Measurements from ENCODE around the gene CAMSAP2.
"Not testable (repeated sequence)": the region's sequence is repeated elsewhere in the genome, so short reads cannot be mapped to it uniquely, and the experiment has no call there.

CAMSAP2 gene

DNA sequence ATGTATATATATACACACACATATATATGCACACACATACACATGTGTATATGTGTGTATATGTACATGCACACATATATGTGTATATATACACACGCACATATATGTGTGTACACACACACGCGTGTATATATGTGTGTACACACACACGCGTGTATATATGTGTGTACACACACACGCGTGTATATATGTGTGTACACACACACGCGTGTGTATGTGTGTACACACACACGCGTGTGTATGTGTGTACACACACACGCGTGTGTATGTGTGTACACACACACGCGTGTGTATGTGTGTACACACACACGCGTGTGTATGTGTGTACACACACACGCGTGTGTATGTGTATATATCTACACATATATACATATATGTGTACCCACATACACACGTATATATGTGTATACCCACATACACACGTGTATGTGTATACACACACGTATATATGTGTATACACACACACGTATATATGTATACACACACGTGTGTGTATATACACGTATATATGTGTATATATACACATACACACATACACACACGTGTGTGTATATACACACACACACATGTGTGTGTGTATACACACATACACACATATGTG is 78.0 kb downstream of the CAMSAP2 start:
- H3K36me3 ChIP-seq (ENCODE audit: control insufficient read depth in 1 of 2, insufficient read depth in 2 of 2, low read length in 2 of 2); H3K27ac ChIP-seq (ENCODE audit: low read length); H3K4me1 ChIP-seq (ENCODE audit: control insufficient read depth in 1 of 2, insufficient read depth in 2 of 2, low read length in 2 of 2); H3K27me3 ChIP-seq (ENCODE audit: low read depth, low read length); H3K9me3 ChIP-seq (ENCODE audit: control insufficient read depth in 1 of 2, low read length in 2 of 2); H3K4me3 ChIP-seq (ENCODE audit: low read depth in 1 of 2, low read length in 2 of 2): not testable (repeated sequence)

DNA sequence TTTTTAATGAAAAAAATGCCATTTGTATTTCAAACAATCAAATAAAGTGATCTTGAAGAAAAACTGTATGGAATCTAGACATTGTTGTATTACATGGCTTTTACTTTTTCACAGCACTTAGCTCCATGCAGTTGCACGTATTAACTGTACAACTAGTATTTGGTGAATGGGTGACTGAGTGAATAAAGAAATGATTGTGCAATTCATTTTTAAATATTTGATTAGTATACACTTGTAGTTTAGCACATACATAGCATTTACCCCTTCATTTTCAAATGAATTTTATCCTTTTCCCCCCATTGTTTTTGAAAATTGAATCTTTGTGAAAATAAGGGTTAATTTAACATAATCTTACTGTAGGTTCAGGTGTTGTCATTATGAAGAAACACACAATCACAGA is 79.6 kb downstream of the CAMSAP2 start:
- H3K9me3 ChIP-seq (ENCODE audit: control insufficient read depth in 1 of 2, low read length in 2 of 2) = no peaks in the 10 kb centered on the region
- no peaks in the 10 kb centered on the region for H3K27me3 ChIP-seq (ENCODE audit: low read depth, low read length)
- H3K27ac ChIP-seq (ENCODE audit: low read length) = no peak overlapping the region
- no peaks in the 10 kb centered on the region for H3K4me1 ChIP-seq (ENCODE audit: control insufficient read depth in 1 of 2, insufficient read depth in 2 of 2, low read length in 2 of 2)
- no peak overlapping the region for H3K4me3 ChIP-seq (ENCODE audit: low read depth in 1 of 2, low read length in 2 of 2)
- H3K36me3 ChIP-seq (ENCODE audit: control insufficient read depth in 1 of 2, insufficient read depth in 2 of 2, low read length in 2 of 2) = no peaks in the 10 kb centered on the region

DNA sequence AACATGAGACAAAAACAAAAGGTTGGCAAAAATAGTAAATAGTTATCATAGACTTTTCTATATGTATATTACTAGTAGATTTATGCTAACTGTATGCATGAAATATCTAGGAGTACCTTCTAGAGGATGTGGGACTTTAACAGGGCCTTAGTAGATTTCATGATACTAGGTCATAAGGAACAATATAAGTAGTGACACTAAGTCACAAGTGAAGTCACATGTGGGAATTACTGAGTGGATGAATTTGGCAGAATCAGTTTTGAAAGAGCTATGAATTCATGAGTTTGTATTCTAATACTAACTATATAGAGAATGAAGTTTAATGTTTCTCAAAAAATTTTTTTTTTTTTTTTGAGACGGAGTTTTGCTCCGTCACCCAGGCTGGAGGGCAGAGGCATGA is 81.0 kb downstream of the CAMSAP2 start:
- no peaks in the 10 kb centered on the region for H3K4me1 ChIP-seq (ENCODE audit: control insufficient read depth in 1 of 2, insufficient read depth in 2 of 2, low read length in 2 of 2)
- no peak overlapping the region for H3K27ac ChIP-seq (ENCODE audit: low read length)
- H3K4me3 ChIP-seq (ENCODE audit: low read depth in 1 of 2, low read length in 2 of 2) = no peak overlapping the region
- no peaks in the 10 kb centered on the region for H3K27me3 ChIP-seq (ENCODE audit: low read depth, low read length)
- H3K9me3 ChIP-seq (ENCODE audit: control insufficient read depth in 1 of 2, low read length in 2 of 2) = no peaks in the 10 kb centered on the region
- H3K36me3 ChIP-seq (ENCODE audit: control insufficient read depth in 1 of 2, insufficient read depth in 2 of 2, low read length in 2 of 2) = no peaks in the 10 kb centered on the region

DNA sequence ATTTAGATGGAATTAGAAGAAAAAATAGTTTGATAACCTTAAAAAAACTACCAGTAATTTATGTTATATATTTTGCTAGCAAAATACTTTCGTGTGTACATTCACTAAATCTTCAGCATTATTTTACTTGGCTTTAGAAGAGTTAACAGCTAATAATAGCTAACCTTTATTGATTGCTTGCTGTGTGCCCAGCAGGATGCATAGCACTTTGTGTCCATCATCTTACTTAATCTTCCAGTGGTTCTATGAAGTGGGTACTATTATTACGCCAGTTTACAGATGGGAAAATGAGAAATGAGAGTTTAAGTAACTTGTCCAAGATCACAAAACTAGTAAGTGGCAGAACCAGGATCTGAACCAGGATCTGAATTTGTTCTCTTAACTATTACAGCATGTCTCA is 92.4 kb downstream of the CAMSAP2 start:
- H3K9me3 ChIP-seq (ENCODE audit: control insufficient read depth in 1 of 2, low read length in 2 of 2) = no peaks in the 10 kb centered on the region
- H3K4me1 ChIP-seq (ENCODE audit: control insufficient read depth in 1 of 2, insufficient read depth in 2 of 2, low read length in 2 of 2) = no peaks in the 10 kb centered on the region
- no peak overlapping the region for H3K4me3 ChIP-seq (ENCODE audit: low read depth in 1 of 2, low read length in 2 of 2)
- H3K27ac ChIP-seq (ENCODE audit: low read length) = no peak overlapping the region
- no peaks in the 10 kb centered on the region for H3K27me3 ChIP-seq (ENCODE audit: low read depth, low read length)
- H3K36me3 ChIP-seq (ENCODE audit: control insufficient read depth in 1 of 2, insufficient read depth in 2 of 2, low read length in 2 of 2) = peaks cover 0 to 1% of the 10 kb centered on the region in 2 donors

DNA sequence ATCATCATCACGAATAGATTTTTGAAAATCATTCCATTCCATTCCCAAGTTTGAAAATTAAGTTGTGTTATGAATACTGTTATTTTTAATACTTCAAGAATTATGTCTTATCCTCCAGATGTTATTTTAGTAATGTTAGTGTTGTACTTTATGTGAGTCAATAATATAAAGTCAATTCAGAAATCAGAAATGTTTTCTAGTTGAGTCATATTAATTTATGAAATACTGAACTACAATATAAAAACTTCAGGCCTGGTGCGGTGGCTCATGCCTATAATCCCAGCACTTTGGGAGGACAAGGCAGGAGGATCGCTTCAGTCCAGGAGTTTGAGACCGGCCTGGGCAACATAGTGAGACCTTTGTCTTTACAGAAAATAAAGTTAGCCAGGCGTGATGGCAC is 95.7 kb downstream of the CAMSAP2 start:
- Histone ChIP-seq H3K36me3 (ENCODE audit: control insufficient read depth in 1 of 2, insufficient read depth in 2 of 2, low read length in 2 of 2) (peaks cover 0 to 10% of the 10 kb centered on the region in 2 donors), H3K27ac (ENCODE audit: low read length) (no peak overlapping the region), H3K4me1 (ENCODE audit: control insufficient read depth in 1 of 2, insufficient read depth in 2 of 2, low read length in 2 of 2) (no peaks in the 10 kb centered on the region), H3K9me3 (ENCODE audit: control insufficient read depth in 1 of 2, low read length in 2 of 2) (peaks cover 0 to 6% of the 10 kb centered on the region in 2 donors), H3K4me3 (ENCODE audit: low read depth in 1 of 2, low read length in 2 of 2) (no peak overlapping the region), H3K27me3 (ENCODE audit: low read depth, low read length) (no peaks in the 10 kb centered on the region)

DNA sequence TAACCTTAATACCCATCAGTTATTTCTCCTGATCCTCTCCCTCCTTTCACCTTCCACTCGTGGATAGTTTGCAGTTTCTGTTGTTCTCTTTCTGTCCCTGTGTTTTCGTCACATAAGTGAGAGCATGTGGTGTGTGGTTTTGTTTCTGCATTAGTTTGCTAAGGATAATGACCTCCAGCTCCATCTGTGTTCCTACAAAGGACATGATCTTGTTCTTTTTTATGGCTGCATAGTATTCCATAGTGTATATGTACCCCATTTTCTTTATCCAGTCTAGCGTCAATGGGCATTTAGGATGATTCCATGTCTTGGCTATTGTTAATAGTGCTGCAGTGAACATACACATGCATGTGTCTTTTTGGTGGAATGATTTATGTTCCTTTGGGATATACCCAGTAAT is 97.5 kb downstream of the CAMSAP2 start:
- peaks cover 0 to 10% of the 10 kb centered on the region in 2 donors for H3K36me3 ChIP-seq (ENCODE audit: control insufficient read depth in 1 of 2, insufficient read depth in 2 of 2, low read length in 2 of 2)
- no peaks in the 10 kb centered on the region for H3K4me1 ChIP-seq (ENCODE audit: control insufficient read depth in 1 of 2, insufficient read depth in 2 of 2, low read length in 2 of 2)
- H3K27me3 ChIP-seq (ENCODE audit: low read depth, low read length) = no peaks in the 10 kb centered on the region
- H3K9me3 ChIP-seq (ENCODE audit: control insufficient read depth in 1 of 2, low read length in 2 of 2) = peaks cover 0 to 6% of the 10 kb centered on the region in 2 donors
- H3K4me3 ChIP-seq (ENCODE audit: low read depth in 1 of 2, low read length in 2 of 2) = no peak overlapping the region
- no peak overlapping the region for H3K27ac ChIP-seq (ENCODE audit: low read length)

DNA sequence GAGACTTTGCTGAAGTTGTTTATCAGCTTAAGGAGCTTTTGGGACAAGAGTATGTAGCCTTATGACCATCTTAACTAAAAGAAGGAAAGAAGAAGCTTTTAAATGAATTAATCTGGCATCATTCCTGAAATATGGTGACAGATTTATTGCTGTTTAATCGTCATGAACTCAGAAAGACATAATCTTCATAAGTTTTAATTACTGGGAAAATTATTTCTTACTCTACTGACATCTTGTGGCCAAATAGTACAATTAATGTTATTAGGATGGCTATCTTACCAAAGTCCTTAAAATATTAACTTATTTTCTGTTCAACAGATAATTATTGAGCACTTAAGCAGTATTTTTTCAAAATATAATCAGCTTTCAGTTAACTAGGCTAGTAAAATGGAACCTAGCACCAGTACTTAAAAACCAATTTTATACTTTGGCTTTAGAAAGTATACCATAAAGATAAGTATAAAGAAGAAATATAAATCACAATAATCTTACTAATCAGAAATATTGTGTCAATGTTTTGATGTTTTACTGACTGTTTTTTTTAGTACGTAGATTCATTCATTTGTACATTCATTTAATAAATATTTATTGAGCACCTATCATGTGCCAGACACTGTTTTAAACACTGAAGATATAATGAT is 99.4 kb downstream of the CAMSAP2 start:
- Histone ChIP-seq H3K36me3 (ENCODE audit: control insufficient read depth in 1 of 2, insufficient read depth in 2 of 2, low read length in 2 of 2) (peaks cover 0 to 10% of the 10 kb centered on the region in 2 donors), H3K9me3 (ENCODE audit: control insufficient read depth in 1 of 2, low read length in 2 of 2) (peaks cover 0 to 6% of the 10 kb centered on the region in 2 donors), H3K27me3 (ENCODE audit: low read depth, low read length) (no peaks in the 10 kb centered on the region), H3K27ac (ENCODE audit: low read length) (no peak overlapping the region), H3K4me1 (ENCODE audit: control insufficient read depth in 1 of 2, insufficient read depth in 2 of 2, low read length in 2 of 2) (no peaks in the 10 kb centered on the region), H3K4me3 (ENCODE audit: low read depth in 1 of 2, low read length in 2 of 2) (no peak overlapping the region)

DNA sequence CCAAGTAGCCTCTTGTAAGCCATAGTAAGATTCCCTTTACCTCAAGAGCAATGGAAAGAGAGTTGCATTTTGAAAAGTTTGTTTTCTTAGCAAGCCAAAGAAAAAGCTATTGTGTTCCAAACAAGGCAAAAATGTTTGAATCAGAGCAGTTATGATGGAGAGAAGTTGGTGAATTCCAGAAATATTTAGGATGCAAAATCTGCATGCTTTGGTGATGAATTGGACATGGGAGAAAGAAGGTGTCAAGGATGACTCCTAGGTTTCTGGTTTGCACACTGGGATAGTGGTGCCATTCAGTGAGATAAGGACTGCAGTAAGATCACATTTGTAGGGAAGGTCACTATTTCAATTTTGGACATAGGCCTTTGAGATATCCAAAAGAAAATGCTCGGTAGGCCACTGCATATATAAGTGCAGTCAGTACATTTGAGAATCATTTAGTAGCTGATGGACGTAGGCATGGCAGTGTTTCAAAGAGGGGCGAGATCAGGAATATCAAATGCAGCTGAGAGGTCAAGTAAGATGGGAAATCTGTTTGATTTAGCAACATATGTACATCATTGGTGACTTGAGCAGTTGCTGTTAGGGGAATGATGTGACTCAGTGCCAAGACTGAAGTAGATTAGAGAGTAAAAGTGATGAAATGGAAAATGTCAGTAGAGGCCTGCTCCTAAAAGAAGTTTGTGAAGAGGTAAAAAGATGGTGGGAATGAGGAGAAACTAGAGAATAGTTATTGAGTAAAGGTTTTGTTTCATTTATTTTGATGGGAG is 100.2 kb downstream of the CAMSAP2 start:
- peaks cover 0 to 6% of the 10 kb centered on the region in 2 donors for H3K9me3 ChIP-seq (ENCODE audit: control insufficient read depth in 1 of 2, low read length in 2 of 2)
- H3K36me3 ChIP-seq (ENCODE audit: control insufficient read depth in 1 of 2, insufficient read depth in 2 of 2, low read length in 2 of 2) = peaks cover 0 to 10% of the 10 kb centered on the region in 2 donors
- no peaks in the 10 kb centered on the region for H3K27me3 ChIP-seq (ENCODE audit: low read depth, low read length)
- no peaks in the 10 kb centered on the region for H3K4me1 ChIP-seq (ENCODE audit: control insufficient read depth in 1 of 2, insufficient read depth in 2 of 2, low read length in 2 of 2)
- H3K27ac ChIP-seq (ENCODE audit: low read length) = no peak overlapping the region
- H3K4me3 ChIP-seq (ENCODE audit: low read depth in 1 of 2, low read length in 2 of 2) = no peak overlapping the region

DNA sequence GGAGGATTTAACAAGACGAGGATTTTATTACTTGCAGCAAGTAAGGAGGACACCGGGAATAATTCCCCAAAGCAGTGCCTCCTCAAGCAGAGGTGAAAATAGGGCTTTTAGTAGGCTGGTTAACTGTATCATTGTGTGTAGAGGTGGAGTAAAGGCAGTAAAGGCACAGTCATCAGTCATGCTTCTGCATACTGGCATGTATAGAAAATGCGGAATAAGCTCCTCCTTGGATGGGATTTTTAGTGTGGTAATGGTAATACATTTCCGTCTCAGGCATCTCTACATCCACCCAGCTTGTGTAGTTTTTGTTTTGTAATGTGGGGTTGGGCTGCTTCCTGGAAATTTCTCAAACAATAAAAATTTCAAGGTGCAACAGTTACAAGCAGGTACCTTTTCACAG is 106.7 kb downstream of the CAMSAP2 start:
- Histone ChIP-seq H3K4me3 (ENCODE audit: low read depth in 1 of 2, low read length in 2 of 2) (no peak overlapping the region), H3K36me3 (ENCODE audit: control insufficient read depth in 1 of 2, insufficient read depth in 2 of 2, low read length in 2 of 2) (peaks cover 21 to 45% of the 10 kb centered on the region in 2 donors), H3K27ac (ENCODE audit: low read length) (no peak overlapping the region), H3K27me3 (ENCODE audit: low read depth, low read length) (no peaks in the 10 kb centered on the region), H3K4me1 (ENCODE audit: control insufficient read depth in 1 of 2, insufficient read depth in 2 of 2, low read length in 2 of 2) (no peaks in the 10 kb centered on the region), H3K9me3 (ENCODE audit: control insufficient read depth in 1 of 2, low read length in 2 of 2) (no peaks in the 10 kb centered on the region)

DNA sequence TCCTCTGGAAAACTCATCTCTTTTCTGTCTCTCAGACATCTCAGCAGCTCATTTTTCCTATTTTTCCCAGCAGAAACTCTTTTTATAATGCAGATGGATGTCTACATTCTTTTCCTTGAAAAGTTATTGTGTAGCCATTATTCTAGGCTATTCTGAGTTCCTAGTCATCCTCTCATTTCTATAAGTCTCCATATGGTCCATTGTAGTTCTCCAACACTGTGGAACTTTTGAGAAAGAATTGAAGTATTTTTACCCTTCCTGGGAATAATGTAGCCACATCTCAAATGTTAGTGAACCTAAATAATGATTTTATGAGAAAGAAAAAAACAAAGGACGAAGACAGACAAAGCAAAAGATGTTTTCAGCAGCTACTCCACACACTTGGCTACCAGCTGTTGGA is 107.7 kb downstream of the CAMSAP2 start:
- Histone ChIP-seq H3K4me1 (ENCODE audit: control insufficient read depth in 1 of 2, insufficient read depth in 2 of 2, low read length in 2 of 2) (no peaks in the 10 kb centered on the region), H3K27ac (ENCODE audit: low read length) (no peak overlapping the region), H3K27me3 (ENCODE audit: low read depth, low read length) (no peaks in the 10 kb centered on the region), H3K4me3 (ENCODE audit: low read depth in 1 of 2, low read length in 2 of 2) (no peak overlapping the region), H3K36me3 (ENCODE audit: control insufficient read depth in 1 of 2, insufficient read depth in 2 of 2, low read length in 2 of 2) (peaks cover 26 to 50% of the 10 kb centered on the region in 2 donors), H3K9me3 (ENCODE audit: control insufficient read depth in 1 of 2, low read length in 2 of 2) (no peaks in the 10 kb centered on the region)

DNA sequence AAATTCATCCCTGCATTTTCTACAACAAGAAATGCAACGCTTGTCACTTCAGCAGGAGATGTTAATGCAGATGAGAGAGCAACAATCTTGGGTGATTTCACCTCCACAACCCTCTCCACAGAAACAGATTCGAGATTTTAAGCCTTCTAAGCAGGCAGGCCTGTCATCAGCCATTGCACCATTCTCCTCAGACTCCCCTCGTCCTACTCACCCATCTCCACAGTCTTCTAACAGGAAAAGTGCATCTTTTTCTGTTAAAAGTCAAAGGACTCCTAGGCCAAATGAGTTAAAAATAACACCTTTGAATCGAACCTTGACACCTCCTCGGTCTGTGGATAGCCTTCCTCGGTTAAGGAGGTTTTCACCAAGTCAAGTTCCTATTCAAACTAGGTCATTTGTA is 110.7 kb downstream of the CAMSAP2 start:
- H3K27ac ChIP-seq (ENCODE audit: low read length) = no peak overlapping the region
- H3K9me3 ChIP-seq (ENCODE audit: control insufficient read depth in 1 of 2, low read length in 2 of 2) = no peaks in the 10 kb centered on the region
- H3K27me3 ChIP-seq (ENCODE audit: low read depth, low read length) = no peaks in the 10 kb centered on the region
- H3K4me3 ChIP-seq (ENCODE audit: low read depth in 1 of 2, low read length in 2 of 2) = no peak overlapping the region
- no peaks in the 10 kb centered on the region for H3K4me1 ChIP-seq (ENCODE audit: control insufficient read depth in 1 of 2, insufficient read depth in 2 of 2, low read length in 2 of 2)
- H3K36me3 ChIP-seq (ENCODE audit: control insufficient read depth in 1 of 2, insufficient read depth in 2 of 2, low read length in 2 of 2) = peaks cover 35 to 59% of the 10 kb centered on the region in 2 donors
